Common myeloid progenitor, CD34-positive (primary cell): ENCODE results near the gene GALNT2.
A peak's percentile ranks its signal among the peaks of the same experiment; 100 is the strongest.

Experiments
- CTCF ChIA-PET: fragments of 350-600 bp; sonication (Branson Sonifier 250); formaldehyde crosslinking; loops from one replicate; lab custom pipeline; 2021; ENCODE audit warnings: antibody characterized with exemption; lab: Charles Lee
- POLR2A ChIA-PET: fragments of 350-600 bp; sonication (Branson Sonifier 250); formaldehyde crosslinking; loops from one replicate; lab custom pipeline; 2021; ENCODE audit warnings: antibody characterized with exemption; lab: Charles Lee
- DNase-seq, 3 donors: peaks; one replicate each; pipeline versions ENCODE4 v3.0.0 to v3.0.0-alpha.2; 2013
- H3K27ac ChIP-seq, 2 experiments: 1 replicate in 1 of 2; 2 replicates in 1 of 2; pipeline ENCODE4 v1.7.0; 2013; ENCODE audit warnings: inconsistent platforms in 2 of 2, low read length in 2 of 2, mild to moderate bottlenecking in 2 of 2, low read depth in 1 of 2, moderate library complexity in 1 of 2; ENCODE audit not compliant: severe bottlenecking in 2 of 2, insufficient read depth in 1 of 2, poor library complexity in 1 of 2
- H3K27me3 ChIP-seq, 5 experiments: replicated peaks in 2 of 5; 1 replicate in 3 of 5; 2 replicates in 2 of 5; pipeline versions ENCODE4 v1.6.1 to v1.7.0; 2013; ENCODE audit warnings: low read length in 4 of 5, mild to moderate bottlenecking in 2 of 5, moderate library complexity in 2 of 5, inconsistent platforms in 1 of 5; ENCODE audit not compliant: insufficient read depth in 5 of 5, control insufficient read depth in 4 of 5
- H3K36me3 ChIP-seq, 4 experiments: 1 replicate in 2 of 4; 2 replicates in 2 of 4; pipeline versions ENCODE4 v1.6.1 to v1.7.0; 2013; ENCODE audit warnings: low read length in 3 of 4, control low read depth in 1 of 4, mild to moderate bottlenecking in 1 of 4; ENCODE audit not compliant: control insufficient read depth in 4 of 4, insufficient read depth in 4 of 4
- H3K4me1 ChIP-seq, 4 experiments: 1 replicate in 3 of 4; 2 replicates in 1 of 4; pipeline versions ENCODE4 v1.6.1 to v1.7.1; 2013; ENCODE audit warnings: low read length in 3 of 4, mild to moderate bottlenecking in 3 of 4, control low read depth in 1 of 4, inconsistent platforms in 1 of 4, moderate library complexity in 1 of 4; ENCODE audit not compliant: control insufficient read depth in 4 of 4, insufficient read depth in 4 of 4; ENCODE audit errors: control extremely low read depth in 1 of 4
- H3K4me3 ChIP-seq, 7 experiments: 1 replicate in 4 of 7; 2 replicates in 3 of 7; pipeline versions ENCODE4 v1.5.1 to v1.7.0; 2013; ENCODE audit warnings: mild to moderate bottlenecking in 7 of 7, low read length in 6 of 7, moderate library complexity in 6 of 7, inconsistent platforms in 2 of 7, low read depth in 2 of 7, control low read depth in 1 of 7; ENCODE audit not compliant: insufficient read depth in 4 of 7, control insufficient read depth in 1 of 7; ENCODE audit errors: extremely low read depth in 1 of 7
- H3K9me3 ChIP-seq, 5 experiments: 1 replicate in 4 of 5; 2 replicates in 1 of 5; pipeline versions ENCODE4 v1.6.1 to v1.7.1; 2013; ENCODE audit warnings: low read length in 4 of 5, mild to moderate bottlenecking in 2 of 5, inconsistent platforms in 1 of 5, low read depth in 1 of 5, moderate library complexity in 1 of 5; ENCODE audit not compliant: control insufficient read depth in 4 of 5, insufficient read depth in 2 of 5; ENCODE audit errors: control extremely low read depth in 1 of 5
- WGBS: methylation state at CpG from one replicate; pipeline ENCODE4 v1.1.5; 2013; ENCODE audit not compliant: insufficient coverage; 5-methylcytosine and 5-hydroxymethylcytosine counted together

GALNT2 gene

DNA sequence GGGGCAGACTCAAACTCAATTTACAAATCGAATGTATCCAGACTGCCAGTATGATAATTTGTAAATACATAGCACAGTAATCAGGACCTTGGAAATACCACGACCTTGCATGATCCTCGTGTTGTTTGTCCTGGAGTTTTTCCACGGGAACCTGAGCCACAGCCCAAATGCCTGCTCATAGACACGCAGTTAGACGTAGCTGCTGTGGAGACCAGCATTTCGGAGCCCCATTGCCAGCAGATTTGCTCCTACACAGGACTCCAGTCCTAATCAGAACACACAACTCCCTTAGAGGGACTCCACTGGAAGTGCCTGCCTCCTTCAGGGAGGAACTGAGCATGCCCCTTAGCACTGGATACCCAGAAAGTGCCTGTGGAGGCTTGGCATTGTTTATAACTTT is 163.2 kb downstream of the GALNT2 start:
- peaks cover 0 to 7% (median 5%) of the 10 kb centered on the region in 4 experiments for H3K36me3 ChIP-seq
- ChIA-PET CTCF (no interaction called here), POLR2A (interaction anchor here (0.6 kb wide), 1 partner anchor 878 kb away, joined by 3 read pairs; no protein-coding TSS in a partner anchor)
- H3K27me3 ChIP-seq = no peaks in the 10 kb centered on the region
- 97% methylated on average over 6 of the region's 7 CpGs for WGBS
- no peaks in the 10 kb centered on the region for H3K9me3 ChIP-seq
- peaks cover 0 to 3% (median 0%) of the 10 kb centered on the region in 4 experiments for H3K4me1 ChIP-seq
- H3K4me3 ChIP-seq = no peak overlapping the region
- no peak overlapping the region for H3K27ac ChIP-seq
- DNase-seq = no peak

DNA sequence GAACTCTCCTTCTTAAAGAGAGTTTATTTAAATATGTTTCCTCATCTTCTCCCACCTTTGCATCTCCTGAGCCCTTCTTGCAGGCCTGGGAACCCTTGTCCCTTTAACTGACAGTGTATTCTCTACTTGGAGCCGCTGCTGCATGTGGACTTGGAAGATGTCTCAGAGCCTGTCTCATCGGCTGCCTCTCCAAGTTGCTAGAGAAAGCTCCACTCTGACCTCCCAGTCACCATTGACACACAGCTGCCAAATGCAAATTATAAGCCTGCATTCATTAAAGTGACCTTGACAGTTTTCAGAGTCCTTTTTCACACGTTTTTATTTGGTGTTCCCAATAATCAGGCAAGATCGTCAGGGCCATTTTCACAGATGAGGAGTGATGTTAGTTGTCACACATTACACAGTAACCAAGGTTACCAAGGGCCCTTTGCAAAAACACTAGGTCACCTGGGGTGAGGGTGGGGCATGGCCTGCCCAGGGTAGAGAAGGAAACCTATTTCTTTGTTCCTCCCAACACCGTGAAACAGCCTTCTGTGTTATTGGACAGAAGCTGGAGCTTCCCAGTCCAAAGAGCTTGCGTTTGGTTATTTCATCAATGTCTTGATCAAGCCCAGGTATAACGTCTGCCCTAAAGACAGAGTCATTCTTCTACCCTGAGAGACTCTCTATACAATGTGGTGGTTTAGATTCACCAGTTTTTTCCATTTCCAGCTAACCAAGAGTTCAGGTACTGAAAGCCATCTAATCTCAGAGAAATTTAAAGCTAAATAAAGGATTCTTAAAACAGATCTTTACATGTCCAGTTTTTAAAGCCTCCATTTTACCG is 164.1 kb downstream of the GALNT2 start:
- Histone ChIP-seq H3K4me1 (peaks cover 0 to 2% (median 0%) of the 10 kb centered on the region in 4 experiments), H3K4me3 (no peak overlapping the region), H3K27me3 (no peaks in the 10 kb centered on the region), H3K27ac (peak overlapping the region in 1 of 2 experiments; percentile 21), H3K36me3 (peaks cover 0 to 15% (median 6%) of the 10 kb centered on the region in 4 experiments), H3K9me3 (no peaks in the 10 kb centered on the region)
- WGBS = 96% methylated on average over 6 of the region's 8 CpGs
- POLR2A ChIA-PET = no interaction called here
- CTCF ChIA-PET = interaction anchor here (0.8 to 1.4 kb wide), 2 partner anchors 11 to 17 kb away, joined by 3 read pairs; no protein-coding TSS in a partner anchor
- no peak for DNase-seq

DNA sequence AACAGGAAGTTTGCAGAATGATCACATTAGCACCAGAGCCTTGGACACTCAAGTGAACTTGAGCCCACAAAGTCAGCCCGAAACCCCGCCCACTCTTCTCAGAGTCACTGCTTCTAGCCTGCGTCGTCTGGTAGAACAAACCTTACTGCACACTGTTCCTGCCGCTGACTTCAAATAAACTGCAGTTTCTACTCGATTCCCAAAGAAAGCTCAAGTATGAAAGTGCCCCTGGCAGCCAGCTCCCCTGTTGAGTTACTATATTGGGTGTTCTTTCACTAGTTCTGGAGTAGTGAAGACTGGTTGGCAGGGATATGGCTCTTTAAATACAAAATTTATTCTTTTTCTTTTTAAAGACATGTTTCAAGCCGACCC is 164.7 kb downstream of the GALNT2 start:
- Histone ChIP-seq H3K4me3 (no peak overlapping the region), H3K9me3 (no peaks in the 10 kb centered on the region), H3K4me1 (peaks cover 0 to 2% (median 0%) of the 10 kb centered on the region in 4 experiments), H3K27me3 (no peaks in the 10 kb centered on the region), H3K36me3 (peaks cover 0 to 21% (median 4%) of the 10 kb centered on the region in 4 experiments), H3K27ac (peak overlapping the region in 1 of 2 experiments; percentile 21)
- POLR2A ChIA-PET = no interaction called here
- CTCF ChIA-PET = interaction anchor here (0.8 to 1.4 kb wide), 2 partner anchors 11 to 17 kb away, joined by 3 read pairs; no protein-coding TSS in a partner anchor
- DNase-seq = no peak
- 97% methylated on average over 4 of the region's 7 CpGs for WGBS

DNA sequence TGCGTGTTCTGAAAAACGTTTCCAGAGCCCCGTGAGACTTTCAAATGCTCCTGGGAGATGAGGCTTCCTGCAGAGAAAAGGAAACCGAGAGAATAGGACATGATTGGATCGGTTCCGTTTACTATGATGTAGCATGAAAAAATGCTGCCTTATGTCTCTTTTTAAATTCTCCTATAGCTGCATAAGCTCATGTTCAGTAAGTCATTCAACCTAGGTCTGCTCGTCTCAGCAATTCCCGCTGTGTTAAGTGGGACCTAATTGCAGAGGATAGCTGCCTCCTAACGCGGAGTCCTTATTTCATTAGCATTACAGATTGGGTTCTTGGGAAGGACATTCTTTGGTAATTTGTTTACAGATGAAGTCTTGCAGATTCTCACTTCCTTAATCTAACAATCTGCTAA is 165.3 kb downstream of the GALNT2 start:
- peaks cover 0 to 2% (median 0%) of the 10 kb centered on the region in 4 experiments for H3K4me1 ChIP-seq
- no peak for DNase-seq
- peaks cover 0 to 28% (median 7%) of the 10 kb centered on the region in 4 experiments for H3K36me3 ChIP-seq
- H3K4me3 ChIP-seq = no peak overlapping the region
- no peaks in the 10 kb centered on the region for H3K27me3 ChIP-seq
- CTCF ChIA-PET = interaction anchor here (1.4 kb wide), 1 partner anchor 18 kb away, joined by 3 read pairs; no protein-coding TSS in a partner anchor
- H3K27ac ChIP-seq = peak overlapping the region in 1 of 2 experiments; percentile 21
- WGBS = 94% methylated on average over 8 of the region's 10 CpGs
- POLR2A ChIA-PET = no interaction called here
- no peaks in the 10 kb centered on the region for H3K9me3 ChIP-seq

DNA sequence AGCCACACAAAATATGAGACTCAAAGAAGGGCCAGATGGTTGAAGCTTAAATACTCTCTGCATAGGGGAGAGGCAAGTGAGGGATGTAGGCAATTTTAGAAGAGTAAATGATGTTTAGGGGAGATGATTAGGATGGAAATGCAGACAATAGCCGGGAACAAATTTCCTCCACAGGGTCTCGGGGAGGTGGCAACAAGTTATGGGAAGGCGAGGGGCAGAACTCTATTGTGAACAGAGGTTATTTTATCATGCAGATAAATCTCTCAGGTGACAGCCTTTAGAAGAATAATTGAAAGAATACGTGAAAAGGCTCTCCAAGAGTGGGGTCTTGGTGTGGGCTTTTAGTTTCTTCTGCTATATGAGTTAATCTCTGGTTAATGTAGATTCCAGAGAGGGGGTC is 166.7 kb downstream of the GALNT2 start:
- H3K4me1 ChIP-seq = peaks cover 0 to 2% (median 0%) of the 10 kb centered on the region in 4 experiments
- CTCF ChIA-PET = no interaction called here
- WGBS = 97% methylated on average over 4 of the region's 4 CpGs
- DNase-seq = no peak
- H3K4me3 ChIP-seq = no peak overlapping the region
- POLR2A ChIA-PET = no interaction called here
- no peaks in the 10 kb centered on the region for H3K27me3 ChIP-seq
- no peak overlapping the region for H3K27ac ChIP-seq
- peaks cover 0 to 37% (median 11%) of the 10 kb centered on the region in 4 experiments for H3K36me3 ChIP-seq
- H3K9me3 ChIP-seq = no peaks in the 10 kb centered on the region

DNA sequence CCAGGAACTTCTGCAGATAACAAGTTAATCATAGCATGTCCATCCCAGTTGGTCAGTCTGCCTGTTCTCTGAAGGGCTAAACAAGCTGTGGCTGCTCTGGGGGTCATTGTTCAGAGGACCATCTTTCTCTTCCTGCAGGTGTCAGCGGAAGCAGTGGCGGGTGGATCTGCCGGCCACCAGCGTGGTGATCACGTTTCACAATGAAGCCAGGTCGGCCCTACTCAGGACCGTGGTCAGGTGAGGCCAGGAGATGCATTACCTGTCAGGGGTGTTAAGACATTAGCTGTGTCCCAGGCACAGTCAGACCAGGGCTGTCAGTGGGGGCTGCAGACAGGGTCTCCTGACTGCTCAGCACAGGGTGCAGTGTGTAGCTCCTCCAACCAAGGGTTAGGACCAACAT is 168.8 kb downstream of the GALNT2 start:
- WGBS = 100% methylated on average over 3 of the region's 7 CpGs
- POLR2A ChIA-PET = no interaction called here
- Histone ChIP-seq H3K36me3 (peaks cover 0 to 44% (median 19%) of the 10 kb centered on the region in 4 experiments), H3K4me3 (no peak overlapping the region), H3K27ac (no peak overlapping the region), H3K4me1 (peaks cover 0 to 2% (median 0%) of the 10 kb centered on the region in 4 experiments), H3K9me3 (peaks cover 0 to 6% (median 0%) of the 10 kb centered on the region in 5 experiments), H3K27me3 (no peaks in the 10 kb centered on the region)
- DNase-seq = no peak
- CTCF ChIA-PET = interaction anchor here (1.3 to 1.8 kb wide), 3 partner anchors 14 to 22 kb away, joined by 3 to 5 read pairs (median 4); no protein-coding TSS in a partner anchor
